CD4-positive, alpha-beta T cell (primary cell): ENCODE data around the gene CBL. TPM values are rescaled to one million over a fixed set of nuclear protein-coding genes. Genes with fewer than 3 reads are reported as not detected.

Experiments
- ATAC-seq: fragments of 200-7000 bp; cut with Tn5 transposase; one replicate; pipeline ENCODE4 v1.10.0; 2022; ENCODE audit warnings: mild to moderate bottlenecking; ENCODE audit not compliant: poor library complexity
- CTCF ChIA-PET: fragments of 350-600 bp; sonication (Branson Sonifier 250); formaldehyde crosslinking; loops from one replicate; lab custom pipeline; 2021; ENCODE audit warnings: antibody characterized with exemption, inconsistent platforms; lab: Charles Lee
- POLR2A ChIA-PET: fragments of 350-600 bp; sonication (Branson Sonifier 250); formaldehyde crosslinking; loops from one replicate; lab custom pipeline; 2021; ENCODE audit warnings: antibody characterized with exemption, inconsistent platforms; lab: Charles Lee
- DNase-seq, 14 experiments: peaks; one replicate each; pipeline ENCODE4 v3.0.0-alpha.2; 2013 to 2020; ENCODE audit warnings: mixed read lengths in 2 of 14
- H3K27ac ChIP-seq, 2 donors: one replicate each; pipeline versions ENCODE4 v1.5.1 to v1.7.0; 2013; ENCODE audit warnings: low read length in 2 of 2, low read depth in 1 of 2, mild to moderate bottlenecking in 1 of 2
- H3K27me3 ChIP-seq, 2 experiments: 1 replicate in 1 of 2; 2 replicates in 1 of 2; pipeline versions ENCODE4 v1.6.1 to v1.7.0; 2013; ENCODE audit warnings: low read length in 2 of 2, control low read depth in 1 of 2, mild to moderate bottlenecking in 1 of 2, moderate library complexity in 1 of 2; ENCODE audit not compliant: insufficient read depth in 2 of 2, control insufficient read depth in 1 of 2
- H3K36me3 ChIP-seq: one replicate; pipeline ENCODE4 v1.6.1; 2013; ENCODE audit warnings: low read length, control low read depth; ENCODE audit not compliant: insufficient read depth
- H3K4me1 ChIP-seq: one replicate; pipeline ENCODE4 v1.6.1; 2013; ENCODE audit warnings: low read length, control low read depth; ENCODE audit not compliant: insufficient read depth
- H3K4me3 ChIP-seq: one replicate; pipeline ENCODE4 v1.5.1; 2013; ENCODE audit warnings: mild to moderate bottlenecking, low read length, moderate library complexity
- H3K9me3 ChIP-seq, 2 experiments: 1 replicate in 1 of 2; 2 replicates in 1 of 2; pipeline versions ENCODE4 v1.6.1 to v1.7.0; 2013; ENCODE audit warnings: low read length in 2 of 2, mild to moderate bottlenecking in 2 of 2, control low read depth in 1 of 2, moderate library complexity in 1 of 2; ENCODE audit not compliant: control insufficient read depth in 1 of 2, insufficient read depth in 1 of 2
- H3K27ac Mint-ChIP-seq: one replicate; pipeline ENCODE4 v1.8.0; 2020; ENCODE audit warnings: mixed read lengths
- H3K27me3 Mint-ChIP-seq: one replicate; pipeline ENCODE4 v1.8.0; 2021; ENCODE audit warnings: mixed read lengths
- H3K36me3 Mint-ChIP-seq: one replicate; pipeline ENCODE4 v1.8.0; 2021; ENCODE audit warnings: low read depth, mixed read lengths
- H3K4me1 Mint-ChIP-seq: one replicate; pipeline ENCODE4 v1.8.0; 2021; ENCODE audit warnings: low read depth, mixed read lengths
- H3K4me3 Mint-ChIP-seq: one replicate; pipeline ENCODE4 v1.8.0; 2020; ENCODE audit warnings: mild to moderate bottlenecking, mixed read lengths
- H3K9me3 Mint-ChIP-seq: one replicate; pipeline ENCODE4 v1.8.0; 2020; ENCODE audit warnings: mixed read lengths
- intact Hi-C, 2 experiments: fragments of 100-400 bp; cut with DNase I in 1 of 2; cut with micrococcal nuclease in 1 of 2; formaldehyde crosslinking; loops; one replicate each; pipeline versions ENCODE4 v1.15.1 to v1.9.0; 2023 to 2025; cut with DNase I, micrococcal nuclease
- total RNA-seq, 174 experiments: library from RNA in 2 of 174; stranded (reverse) in 2 of 174; gene quantifications; one replicate each; pipeline ENCODE4 v1.2.3 and lab custom pipeline; 2021 to 2026
- TF ChIP-seq, protein P1 (sequence below): fragments of 200-600 bp; IDR thresholded peaks from one replicate; pipeline ENCODE4 v1.8.0; 2022; ENCODE audit warnings: antibody characterized with exemption, mild to moderate bottlenecking

Gene CBL
- total RNA-seq, 2 experiments from 2014 or later: 19.5 to 20.8 TPM

DNA sequence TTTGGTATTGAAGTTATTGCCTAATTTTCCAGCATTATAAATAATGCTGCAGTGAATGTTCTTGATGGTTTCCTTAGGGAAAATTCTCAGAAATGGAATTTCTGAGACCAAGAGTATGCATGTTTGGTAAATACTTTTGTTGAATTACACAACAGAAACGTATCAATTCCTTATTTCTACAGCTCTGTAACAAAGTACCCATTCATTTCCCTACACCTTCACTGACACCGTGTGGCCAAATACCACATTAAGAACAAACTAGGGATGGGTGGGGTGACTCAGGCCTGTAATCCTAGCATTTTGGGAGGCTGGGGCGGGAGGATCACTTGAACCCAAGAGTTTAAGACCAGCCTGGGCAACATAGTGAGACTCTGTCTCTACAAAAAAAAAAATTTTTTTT is 89.0 kb downstream of the CBL start:
- H3K36me3 ChIP-seq: peaks cover 69% of the 10 kb centered on the region
- intact Hi-C loops: no loop called here

DNA sequence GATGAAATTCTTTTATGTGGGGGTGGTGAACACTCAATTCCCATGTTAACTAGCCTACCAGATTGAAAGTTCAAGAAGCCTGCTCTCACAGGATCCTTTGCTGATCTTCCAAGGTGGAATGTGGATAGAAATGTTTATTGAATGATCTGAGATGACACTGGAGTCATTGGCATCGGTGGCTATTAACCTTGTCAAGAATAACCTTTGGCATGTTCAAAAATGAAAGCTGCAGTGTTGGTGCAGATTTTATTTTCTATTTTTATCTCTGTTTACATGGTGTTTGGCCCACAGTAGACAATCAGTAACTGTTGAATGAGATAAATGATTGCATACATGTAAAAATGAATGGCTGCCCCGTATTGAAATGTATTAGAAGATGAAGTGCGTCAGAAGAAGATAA is 91.8 kb downstream of the CBL start:
- Mint-ChIP-seq H3K9me3 (no peaks in the 10 kb centered on the region), H3K4me1 (peaks cover 3% of the 10 kb centered on the region), H3K4me3 (no peak overlapping the region), H3K27ac (no peak overlapping the region), H3K36me3 (peaks cover 91% of the 10 kb centered on the region), H3K27me3 (no peaks in the 10 kb centered on the region)
- TF ChIP-seq, protein P1, sequence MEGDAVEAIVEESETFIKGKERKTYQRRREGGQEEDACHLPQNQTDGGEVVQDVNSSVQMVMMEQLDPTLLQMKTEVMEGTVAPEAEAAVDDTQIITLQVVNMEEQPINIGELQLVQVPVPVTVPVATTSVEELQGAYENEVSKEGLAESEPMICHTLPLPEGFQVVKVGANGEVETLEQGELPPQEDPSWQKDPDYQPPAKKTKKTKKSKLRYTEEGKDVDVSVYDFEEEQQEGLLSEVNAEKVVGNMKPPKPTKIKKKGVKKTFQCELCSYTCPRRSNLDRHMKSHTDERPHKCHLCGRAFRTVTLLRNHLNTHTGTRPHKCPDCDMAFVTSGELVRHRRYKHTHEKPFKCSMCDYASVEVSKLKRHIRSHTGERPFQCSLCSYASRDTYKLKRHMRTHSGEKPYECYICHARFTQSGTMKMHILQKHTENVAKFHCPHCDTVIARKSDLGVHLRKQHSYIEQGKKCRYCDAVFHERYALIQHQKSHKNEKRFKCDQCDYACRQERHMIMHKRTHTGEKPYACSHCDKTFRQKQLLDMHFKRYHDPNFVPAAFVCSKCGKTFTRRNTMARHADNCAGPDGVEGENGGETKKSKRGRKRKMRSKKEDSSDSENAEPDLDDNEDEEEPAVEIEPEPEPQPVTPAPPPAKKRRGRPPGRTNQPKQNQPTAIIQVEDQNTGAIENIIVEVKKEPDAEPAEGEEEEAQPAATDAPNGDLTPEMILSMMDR: no peak
- no peak for ATAC-seq
- Histone ChIP-seq H3K4me3 (no peak overlapping the region), H3K4me1 (no peaks in the 10 kb centered on the region), H3K36me3 (peaks cover 83% of the 10 kb centered on the region), H3K27me3 (no peaks in the 10 kb centered on the region), H3K27ac (no peak overlapping the region), H3K9me3 (no peaks in the 10 kb centered on the region)
- ChIA-PET CTCF (interaction anchor here (1.0 to 1.6 kb wide), 2 partner anchors 8 to 23 kb away, joined by 3 to 4 read pairs; no protein-coding TSS in a partner anchor), POLR2A (interaction anchor here (0.9 kb wide), 1 partner anchor 13 kb away, joined by 3 read pairs; no protein-coding TSS in a partner anchor)
- intact Hi-C loops: no loop called here
- DNase-seq: no peak

More for the DNA sequence above, 89.0 kb downstream of the CBL start:
- Mint-ChIP-seq H3K4me1 (no peaks in the 10 kb centered on the region), H3K27me3 (no peaks in the 10 kb centered on the region), H3K27ac (no peak overlapping the region), H3K36me3 (peaks cover 83% of the 10 kb centered on the region), H3K9me3 (no peaks in the 10 kb centered on the region), H3K4me3 (no peak overlapping the region)
- H3K4me3 ChIP-seq: no peak overlapping the region
- no peaks in the 10 kb centered on the region for H3K27me3 ChIP-seq
- peaks cover 0 to 13% of the 10 kb centered on the region in 2 experiments for H3K9me3 ChIP-seq
- ATAC-seq (peak; percentile 49), DNase-seq (no peak)
- no peak overlapping the region for H3K27ac ChIP-seq
- POLR2A ChIA-PET: no interaction called here
- CTCF ChIA-PET: no interaction called here
- TF ChIP-seq, protein P1: no peak
- no peaks in the 10 kb centered on the region for H3K4me1 ChIP-seq

DNA sequence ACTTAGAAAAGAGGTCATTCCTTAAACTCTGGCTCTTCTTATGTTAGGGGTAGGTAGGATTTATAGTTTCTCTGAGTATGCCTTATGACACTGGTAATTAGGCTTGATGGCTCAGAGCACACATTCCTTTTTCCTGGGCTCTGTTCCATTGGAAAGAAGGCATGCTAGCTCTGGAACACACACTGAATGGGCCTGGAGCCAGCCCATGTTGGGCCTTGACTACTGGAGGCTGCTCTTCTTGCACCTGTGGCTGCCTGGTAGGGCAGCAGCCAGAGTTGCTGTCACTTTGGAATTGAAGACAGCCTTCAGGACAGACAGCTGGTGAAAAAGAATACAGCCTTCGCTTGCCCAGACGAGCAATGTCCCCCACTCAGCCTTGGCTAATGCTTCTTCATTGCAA is 92.6 kb downstream of the CBL start:
- Histone ChIP-seq H3K9me3 (no peaks in the 10 kb centered on the region), H3K4me3 (no peak overlapping the region), H3K27me3 (no peaks in the 10 kb centered on the region), H3K36me3 (peaks cover 89% of the 10 kb centered on the region), H3K27ac (no peak overlapping the region), H3K4me1 (no peaks in the 10 kb centered on the region)
- Mint-ChIP-seq H3K4me1 (peaks cover 3% of the 10 kb centered on the region), H3K9me3 (no peaks in the 10 kb centered on the region), H3K36me3 (peaks cover 91% of the 10 kb centered on the region), H3K4me3 (no peak overlapping the region), H3K27me3 (no peaks in the 10 kb centered on the region), H3K27ac (no peak overlapping the region)
- DNase-seq (no peak), ATAC-seq (no peak)
- TF ChIP-seq, protein P1: no peak
- CTCF ChIA-PET: no interaction called here
- POLR2A ChIA-PET: no interaction called here
- intact Hi-C loops: no loop called here
